ENCODE measurements around the gene DYNC1LI2.

DNA sequence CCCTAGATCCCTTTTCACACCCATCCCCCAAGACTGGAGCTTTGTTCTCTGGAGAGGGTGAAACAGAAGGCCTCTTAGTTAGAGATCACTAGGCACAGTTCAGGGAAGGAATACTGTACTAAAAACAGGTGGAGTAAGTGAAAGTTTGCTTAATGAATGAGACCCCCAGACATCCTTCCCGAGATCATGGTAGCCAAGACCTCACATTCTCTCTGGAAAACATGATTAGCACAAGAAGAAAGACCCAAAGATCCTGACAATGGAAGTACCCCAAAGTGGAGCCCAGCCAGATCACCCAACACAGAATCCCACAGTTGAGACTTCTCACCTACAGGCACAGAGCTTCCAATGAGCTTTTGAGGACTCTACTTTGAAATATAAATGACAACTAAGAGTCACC is 51.5 kb downstream of the DYNC1LI2 start:
- TF ChIP-seq, protein P1, sequence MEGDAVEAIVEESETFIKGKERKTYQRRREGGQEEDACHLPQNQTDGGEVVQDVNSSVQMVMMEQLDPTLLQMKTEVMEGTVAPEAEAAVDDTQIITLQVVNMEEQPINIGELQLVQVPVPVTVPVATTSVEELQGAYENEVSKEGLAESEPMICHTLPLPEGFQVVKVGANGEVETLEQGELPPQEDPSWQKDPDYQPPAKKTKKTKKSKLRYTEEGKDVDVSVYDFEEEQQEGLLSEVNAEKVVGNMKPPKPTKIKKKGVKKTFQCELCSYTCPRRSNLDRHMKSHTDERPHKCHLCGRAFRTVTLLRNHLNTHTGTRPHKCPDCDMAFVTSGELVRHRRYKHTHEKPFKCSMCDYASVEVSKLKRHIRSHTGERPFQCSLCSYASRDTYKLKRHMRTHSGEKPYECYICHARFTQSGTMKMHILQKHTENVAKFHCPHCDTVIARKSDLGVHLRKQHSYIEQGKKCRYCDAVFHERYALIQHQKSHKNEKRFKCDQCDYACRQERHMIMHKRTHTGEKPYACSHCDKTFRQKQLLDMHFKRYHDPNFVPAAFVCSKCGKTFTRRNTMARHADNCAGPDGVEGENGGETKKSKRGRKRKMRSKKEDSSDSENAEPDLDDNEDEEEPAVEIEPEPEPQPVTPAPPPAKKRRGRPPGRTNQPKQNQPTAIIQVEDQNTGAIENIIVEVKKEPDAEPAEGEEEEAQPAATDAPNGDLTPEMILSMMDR (IDR thresholded peaks at IDR 0.05; ENCODE audit: low read depth, low read length): no peak
- no peak for TF ChIP-seq EZH2phosphoT487 (IDR thresholded peaks at IDR 0.05; ENCODE audit: low read depth)
